GM12878 (cell line): ENCODE results near the gene SPAST. TPM values are rescaled to one million over a fixed set of nuclear protein-coding genes. Genes with fewer than 3 reads are reported as not detected.

ENCODE experiments used
- ATAC-seq: fragments of 200-7000 bp; cut with Tn5 transposase; 3 replicates; pipeline ENCODE4 v1.9.1; 2020; ENCODE audit warnings: mild to moderate bottlenecking, moderate library complexity
- BruUV-seq: library from RNA; stranded (reverse); fragments of 400-500 nt; replicated peaks from 2 replicates; lab custom pipeline; 2021; lab: Mats Ljungman, UMichigan
- CTCF ChIA-PET: fragments of 300-600 bp; sonication (Branson Sonifier 250); formaldehyde crosslinking; extraction: SDS; loops from one replicate; lab custom pipeline; 2021; ENCODE audit warnings: inconsistent platforms; lab: Yijun Ruan, JAX
- POLR2A ChIA-PET: fragments of 350-600 bp; formaldehyde crosslinking; extraction: SDS; loops from one replicate; lab custom pipeline; 2021; ENCODE audit warnings: inconsistent platforms; lab: Charles Lee
- RAD21 ChIA-PET: fragments of 300-600 bp; sonication (Branson Sonifier 250); formaldehyde crosslinking; loops from one replicate; lab custom pipeline; 2023; ENCODE audit warnings: antibody characterized with exemption; ENCODE audit not compliant: unreplicated experiment; lab: Charles Lee
- SMC1A ChIA-PET: fragments of 300-600 bp; sonication (Branson Sonifier 250); formaldehyde crosslinking; loops from one replicate; lab custom pipeline; 2023; ENCODE audit not compliant: unreplicated experiment, uncharacterized antibody; lab: Charles Lee
- DNase-seq: peaks from one replicate; pipeline ENCODE4 v3.0.0-alpha.2; 2011; ENCODE audit warnings: low read depth, low spot score
- FAIRE-seq: peaks from 3 replicates; lab custom pipeline; 2011; peaks lifted over from hg19 to GRCh38; lab: Jason Lieb, UNC
- H2AFZ ChIP-seq: 2 replicates; pipeline ENCODE4 v1.6.0; 2011; ENCODE audit warnings: low read depth, low read length, control low read depth; ENCODE audit not compliant: control insufficient read depth
- H3K27ac ChIP-seq: 2 replicates; pipeline ENCODE4 v1.5.1; 2011; ENCODE audit warnings: control low read depth; ENCODE audit not compliant: control insufficient read depth, insufficient read depth
- H3K27me3 ChIP-seq, 2 experiments: replicated peaks in 1 of 2; 2 replicates each; pipeline versions ENCODE4 v1.6.0 to v1.6.1; 2011; ENCODE audit warnings: low read length in 1 of 2; ENCODE audit not compliant: control insufficient read depth in 2 of 2, insufficient read depth in 2 of 2
- H3K36me3 ChIP-seq, 2 experiments: 2 replicates each; pipeline ENCODE4 v1.5.1; 2011; ENCODE audit warnings: low read length in 1 of 2; ENCODE audit not compliant: control insufficient read depth in 2 of 2, insufficient read depth in 2 of 2
- H3K4me1 ChIP-seq: 2 replicates; pipeline ENCODE4 v1.6.1; 2011; ENCODE audit warnings: mild to moderate bottlenecking, low read length, moderate library complexity, mixed read lengths; ENCODE audit not compliant: control insufficient read depth, insufficient read depth
- H3K4me2 ChIP-seq: 2 replicates; pipeline ENCODE4 v1.6.0; 2011; ENCODE audit warnings: control low read depth; ENCODE audit not compliant: control insufficient read depth, insufficient read depth
- H3K4me3 ChIP-seq: fragments of 200-600 bp; sonication (generic); 2 replicates; pipeline ENCODE4 v1.5.1; 2016
- H3K79me2 ChIP-seq: 2 replicates; pipeline ENCODE4 v1.6.0; 2011; ENCODE audit warnings: low read length; ENCODE audit not compliant: control insufficient read depth, insufficient read depth
- H3K9ac ChIP-seq: 2 replicates; pipeline ENCODE4 v1.8.0; 2011; ENCODE audit warnings: low read length, control low read depth, mixed read lengths; ENCODE audit not compliant: control insufficient read depth, insufficient read depth
- H3K9me3 ChIP-seq: replicated peaks from 3 replicates; pipeline ENCODE4 v1.5.1; 2011; ENCODE audit warnings: mild to moderate bottlenecking, low read length; ENCODE audit not compliant: control insufficient read depth, insufficient read depth
- H4K20me1 ChIP-seq: 2 replicates; pipeline ENCODE4 v1.6.0; 2011; ENCODE audit not compliant: control insufficient read depth, insufficient read depth
- BMI1 ChIP-seq: fragments of 450-650 bp; IDR thresholded peaks from 2 replicates; pipeline ENCODE4 v1.6.1; 2016; ENCODE audit warnings: mild to moderate bottlenecking, moderate library complexity, borderline replicate concordance
- CREM ChIP-seq: IDR thresholded peaks from 2 replicates; pipeline ENCODE4 v1.6.1; 2014; ENCODE audit warnings: antibody characterized with exemption, low read depth
- HDGF ChIP-seq: fragments of 450-650 bp; IDR thresholded peaks from 2 replicates; pipeline ENCODE4 v1.6.1; 2016; ENCODE audit warnings: antibody characterized with exemption
- IKZF1 ChIP-seq: fragments of 450-650 bp; conservative IDR thresholded peaks from 2 replicates; pipeline ENCODE4 v1.6.1; 2017; ENCODE audit warnings: antibody characterized with exemption, mild to moderate bottlenecking
- JUNB ChIP-seq: IDR thresholded peaks from 2 replicates; pipeline ENCODE4 v1.6.1; 2016; ENCODE audit warnings: antibody characterized with exemption, mild to moderate bottlenecking
- MXI1 ChIP-seq: fragments of 150-350 bp; IDR thresholded peaks from 2 replicates; pipeline ENCODE4 v1.6.1; 2011; ENCODE audit warnings: low read depth, mild to moderate bottlenecking, inconsistent platforms, low read length, improper control_type of control experiment
- PML ChIP-seq: IDR thresholded peaks from 2 replicates; pipeline ENCODE4 v1.6.1; 2012; ENCODE audit warnings: low read length, inconsistent platforms
- SMARCA5 ChIP-seq: fragments of 450-650 bp; IDR thresholded peaks from 2 replicates; pipeline ENCODE4 v1.6.1; 2017; ENCODE audit warnings: mild to moderate bottlenecking
- SUZ12 ChIP-seq: fragments of 200-600 bp; sonication (generic); IDR thresholded peaks from one replicate; pipeline ENCODE4 v1.6.1; 2018; ENCODE audit warnings: antibody characterized with exemption, mild to moderate bottlenecking; ENCODE audit not compliant: unreplicated experiment
- in situ Hi-C: fragments of 300-500 bp; cut with MboI; formaldehyde crosslinking; loops from 9 replicates; pipeline ENCODE4 v1.14.3; 2018; ENCODE audit warnings: mixed read lengths
- intact Hi-C: fragments of 100-400 bp; cut with micrococcal nuclease; formaldehyde crosslinking; loops from one replicate; pipeline ENCODE4 v1.14.2; 2022; ENCODE audit not compliant: unreplicated experiment
- polyA plus RNA-seq, 11 experiments: library from polyadenylated mRNA; depleted of rRNA in 4 of 11; unstranded in 6 of 11; stranded (reverse) in 5 of 11; fragments of >200 nt; fragmentation: Nextera tagmentation in 4 of 11; fragmentation: Illumina TruSeq in 1 of 11; extraction: Ambion mirVana in 4 of 11; extraction: Trizol in 1 of 11; gene quantifications; 1 replicate in 1 of 11; 2 replicates in 10 of 11; pipeline versions ENCODE4 v1.2.1 to v1.2.3, GENCODE V29; 2011 to 2016; ENCODE audit warnings: inconsistent platforms in 2 of 11, missing spikeins in 2 of 11, low read depth in 1 of 11
- total RNA-seq, 4 experiments: library from RNA; depleted of rRNA in 3 of 4; stranded (reverse); fragments of >200 nt in 3 of 4; fragmentation: Illumina TruSeq in 1 of 4; extraction: Trizol in 1 of 4; gene quantifications; 2 replicates each; pipeline versions ENCODE4 v1.2.1 to v1.2.3, GENCODE V29; 2013 to 2021
- TF ChIP-seq, protein P1 (sequence below): IDR thresholded peaks from 2 replicates; pipeline ENCODE4 v1.6.1; 2011; ENCODE audit warnings: mild to moderate bottlenecking, low read depth, low read length, moderate library complexity; ENCODE audit not compliant: insufficient replicate concordance
- TF ChIP-seq, protein P2 (sequence below): IDR thresholded peaks from 2 replicates; pipeline ENCODE4 v1.6.1; 2012; ENCODE audit warnings: low read length, inconsistent platforms
- TF ChIP-seq, protein P3 (sequence below): IDR thresholded peaks from 2 replicates; pipeline ENCODE4 v1.6.1; 2011; ENCODE audit warnings: low read depth, mild to moderate bottlenecking, low read length, moderate library complexity, borderline replicate concordance; ENCODE audit errors: extremely low read depth

The SPAST gene
- total and polyA plus RNA-seq, 10 of the 15 experiments (the other 5 are each of a cell fraction or from before 2014, with no cell fraction given), result 4.3 to 21.3 (median 10.0) TPM

DNA sequence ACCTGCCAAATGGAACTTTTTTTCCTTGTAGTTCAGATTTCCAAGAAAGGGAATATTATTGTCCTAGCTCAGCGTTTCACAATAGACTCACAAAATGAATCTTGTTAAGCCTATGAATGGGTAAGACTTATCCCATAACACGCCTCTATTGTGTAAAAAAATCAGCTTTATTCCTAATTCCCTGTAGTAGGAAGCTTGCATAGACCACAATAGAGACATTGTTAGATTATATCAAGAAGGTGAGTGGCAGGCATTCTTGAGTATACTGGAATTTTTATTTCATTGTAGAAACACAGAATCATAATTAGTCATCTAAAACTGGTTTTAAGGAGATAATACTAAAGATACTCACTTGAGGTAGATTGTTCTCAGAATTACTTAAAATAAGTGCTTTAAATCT lies 55.8 kb downstream of the SPAST start (continued):
- TF ChIP-seq, protein P1, sequence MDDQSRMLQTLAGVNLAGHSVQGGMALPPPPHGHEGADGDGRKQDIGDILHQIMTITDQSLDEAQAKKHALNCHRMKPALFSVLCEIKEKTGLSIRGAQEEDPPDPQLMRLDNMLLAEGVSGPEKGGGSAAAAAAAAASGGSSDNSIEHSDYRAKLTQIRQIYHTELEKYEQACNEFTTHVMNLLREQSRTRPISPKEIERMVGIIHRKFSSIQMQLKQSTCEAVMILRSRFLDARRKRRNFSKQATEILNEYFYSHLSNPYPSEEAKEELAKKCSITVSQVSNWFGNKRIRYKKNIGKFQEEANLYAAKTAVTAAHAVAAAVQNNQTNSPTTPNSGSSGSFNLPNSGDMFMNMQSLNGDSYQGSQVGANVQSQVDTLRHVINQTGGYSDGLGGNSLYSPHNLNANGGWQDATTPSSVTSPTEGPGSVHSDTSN, result no peak
- TF ChIP-seq PML, result no peak

DNA sequence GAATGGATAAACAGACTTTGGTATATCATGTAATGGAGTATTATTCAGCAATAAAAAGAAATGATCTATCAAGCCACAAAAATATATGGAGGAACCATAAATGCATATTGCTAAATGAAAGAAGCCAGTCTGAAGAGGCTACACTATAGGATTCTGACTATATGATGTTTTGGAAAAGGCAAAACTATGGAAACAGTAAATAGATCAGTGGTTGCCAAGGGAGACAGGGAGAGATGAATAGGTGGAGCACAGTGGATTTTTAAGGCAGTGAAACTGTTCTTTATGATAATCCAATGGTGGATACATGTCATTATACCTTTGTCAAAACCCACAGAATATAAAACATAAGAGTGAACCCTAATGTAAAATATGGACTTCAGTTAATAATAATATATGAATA lies 61.3 kb downstream of the SPAST start:
- no peaks in the 10 kb centered on the region; a peak in 1 of 4 replicates for H3K36me3 ChIP-seq
- H2AFZ ChIP-seq, result no peak overlapping the region
- no peak overlapping the region for H3K4me3 ChIP-seq
- ATAC-seq (no peak), DNase-seq (no peak), FAIRE-seq (no peak)
- ChIA-PET CTCF (no interaction called here), SMC1A (no interaction called here), POLR2A (no interaction called here), RAD21 (no interaction called here)
- TF ChIP-seq JUNB, result no peak
- no peak for TF ChIP-seq SUZ12
- no peak for TF ChIP-seq MXI1
- TF ChIP-seq CREM, result no peak
- TF ChIP-seq SMARCA5, result no peak
- no peak for TF ChIP-seq HDGF
- TF ChIP-seq, protein P2, sequence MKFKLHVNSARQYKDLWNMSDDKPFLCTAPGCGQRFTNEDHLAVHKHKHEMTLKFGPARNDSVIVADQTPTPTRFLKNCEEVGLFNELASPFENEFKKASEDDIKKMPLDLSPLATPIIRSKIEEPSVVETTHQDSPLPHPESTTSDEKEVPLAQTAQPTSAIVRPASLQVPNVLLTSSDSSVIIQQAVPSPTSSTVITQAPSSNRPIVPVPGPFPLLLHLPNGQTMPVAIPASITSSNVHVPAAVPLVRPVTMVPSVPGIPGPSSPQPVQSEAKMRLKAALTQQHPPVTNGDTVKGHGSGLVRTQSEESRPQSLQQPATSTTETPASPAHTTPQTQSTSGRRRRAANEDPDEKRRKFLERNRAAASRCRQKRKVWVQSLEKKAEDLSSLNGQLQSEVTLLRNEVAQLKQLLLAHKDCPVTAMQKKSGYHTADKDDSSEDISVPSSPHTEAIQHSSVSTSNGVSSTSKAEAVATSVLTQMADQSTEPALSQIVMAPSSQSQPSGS, result no peak
- TF ChIP-seq IKZF1, result no peak
- no peak for TF ChIP-seq BMI1
- TF ChIP-seq, protein P3, sequence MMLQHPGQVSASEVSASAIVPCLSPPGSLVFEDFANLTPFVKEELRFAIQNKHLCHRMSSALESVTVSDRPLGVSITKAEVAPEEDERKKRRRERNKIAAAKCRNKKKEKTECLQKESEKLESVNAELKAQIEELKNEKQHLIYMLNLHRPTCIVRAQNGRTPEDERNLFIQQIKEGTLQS, result no peak
- no peaks in the 10 kb centered on the region for H3K4me1 ChIP-seq
- H3K9ac ChIP-seq, result no peak overlapping the region
- in situ Hi-C loops (no loop called here), intact Hi-C loops (no loop called here)
- H4K20me1 ChIP-seq, result no peaks in the 10 kb centered on the region
- no peaks in the 10 kb centered on the region for H3K9me3 ChIP-seq
- no peaks in the 10 kb centered on the region for H3K27me3 ChIP-seq
- no peaks in the 10 kb centered on the region for H3K79me2 ChIP-seq
- no peak overlapping the region for H3K27ac ChIP-seq
- no peak overlapping the region for H3K4me2 ChIP-seq
- BruUV-seq, result no TSS peak
